ENCODE measurements around the gene BLNK.

Gene BLNK

DNA sequence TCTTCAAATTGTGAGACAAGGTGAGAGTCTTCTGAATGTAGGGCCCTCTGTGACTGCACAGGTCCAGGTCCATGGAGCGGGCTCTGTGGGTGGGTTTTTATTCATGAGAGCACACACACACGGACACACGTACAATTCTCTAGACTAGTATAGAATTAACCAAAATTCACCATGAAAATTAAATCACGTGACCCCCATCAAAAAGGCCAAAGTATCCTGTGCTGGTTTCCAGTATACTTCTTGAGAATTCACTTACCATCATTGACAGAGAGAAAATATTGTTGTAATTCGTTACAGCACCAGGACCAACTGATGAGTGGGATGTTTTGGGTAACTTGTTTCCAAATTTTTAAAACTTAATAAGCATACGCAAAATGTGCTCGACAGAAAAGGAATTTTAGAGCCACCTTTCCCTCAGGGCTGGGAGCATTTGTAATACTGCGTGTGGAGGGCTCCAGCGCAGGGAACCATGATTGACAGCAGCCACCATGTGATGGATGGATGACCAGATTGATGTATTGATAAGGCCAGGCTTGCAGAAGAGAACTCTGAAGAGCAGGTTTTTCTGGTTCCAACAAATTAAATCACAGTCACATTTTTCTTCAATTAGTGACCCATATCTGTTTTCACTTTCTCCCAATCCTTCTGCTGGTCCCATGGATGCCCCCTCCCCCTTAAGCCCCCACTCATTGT, 18.0 kb upstream of the BLNK start:
- no peaks in the 10 kb centered on the region for H3K9me3 ChIP-seq (ENCODE audit: control insufficient read depth in 2 of 2, low read length in 2 of 2)
- H3K36me3 ChIP-seq (ENCODE audit: control insufficient read depth in 2 of 2, insufficient read depth in 2 of 2, low read length in 2 of 2) = no peaks in the 10 kb centered on the region
- no peak overlapping the region for H3K4me3 ChIP-seq (ENCODE audit: low read length in 2 of 2)
- H3K4me1 ChIP-seq (ENCODE audit: control insufficient read depth in 2 of 2, insufficient read depth in 2 of 2, low read length in 2 of 2) = peaks cover 16 to 25% of the 10 kb centered on the region in 2 donors
- H3K27ac ChIP-seq (ENCODE audit: low read depth in 2 of 2, low read length in 2 of 2) = no peak overlapping the region
- H3K27me3 ChIP-seq (ENCODE audit: control insufficient read depth in 2 of 2, insufficient read depth in 2 of 2, low read length in 2 of 2) = no peaks in the 10 kb centered on the region
- no peak overlapping the region for H3K9ac ChIP-seq (ENCODE audit: low read depth in 1 of 2, low read length in 2 of 2)

DNA sequence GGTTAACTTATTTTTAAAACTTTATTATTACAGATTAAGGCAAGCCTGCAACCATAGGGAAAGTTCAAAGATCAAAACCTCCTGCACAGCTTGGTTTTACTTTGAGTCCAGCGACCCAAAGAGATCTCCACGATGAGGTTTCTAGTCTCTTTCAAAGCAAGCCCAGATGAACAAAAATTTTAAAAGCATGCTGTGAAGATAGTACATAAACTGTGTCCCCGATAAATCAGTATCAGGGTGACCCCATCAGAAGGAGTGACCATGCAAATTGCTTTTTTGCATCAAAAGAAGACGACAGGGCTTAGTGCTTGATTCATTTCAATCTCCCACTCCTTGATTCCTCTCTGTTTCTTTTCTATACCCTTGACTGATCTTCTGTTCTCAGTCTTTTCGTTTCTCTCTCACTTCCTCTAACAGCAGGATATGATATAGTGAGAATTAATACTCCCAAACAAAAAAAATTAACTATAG, 16.8 kb upstream of the BLNK start:
- Histone ChIP-seq H3K9ac (ENCODE audit: low read depth in 1 of 2, low read length in 2 of 2) (peak overlapping the region in 1 of 2 donors; percentile 38), H3K27ac (ENCODE audit: low read depth in 2 of 2, low read length in 2 of 2) (peak overlapping the region; percentile 68 to 84), H3K27me3 (ENCODE audit: control insufficient read depth in 2 of 2, insufficient read depth in 2 of 2, low read length in 2 of 2) (no peaks in the 10 kb centered on the region), H3K9me3 (ENCODE audit: control insufficient read depth in 2 of 2, low read length in 2 of 2) (no peaks in the 10 kb centered on the region), H3K4me3 (ENCODE audit: low read length in 2 of 2) (peak overlapping the region; percentile 32 to 43), H3K4me1 (ENCODE audit: control insufficient read depth in 2 of 2, insufficient read depth in 2 of 2, low read length in 2 of 2) (peaks cover 16 to 25% of the 10 kb centered on the region in 2 donors), H3K36me3 (ENCODE audit: control insufficient read depth in 2 of 2, insufficient read depth in 2 of 2, low read length in 2 of 2) (no peaks in the 10 kb centered on the region)

DNA sequence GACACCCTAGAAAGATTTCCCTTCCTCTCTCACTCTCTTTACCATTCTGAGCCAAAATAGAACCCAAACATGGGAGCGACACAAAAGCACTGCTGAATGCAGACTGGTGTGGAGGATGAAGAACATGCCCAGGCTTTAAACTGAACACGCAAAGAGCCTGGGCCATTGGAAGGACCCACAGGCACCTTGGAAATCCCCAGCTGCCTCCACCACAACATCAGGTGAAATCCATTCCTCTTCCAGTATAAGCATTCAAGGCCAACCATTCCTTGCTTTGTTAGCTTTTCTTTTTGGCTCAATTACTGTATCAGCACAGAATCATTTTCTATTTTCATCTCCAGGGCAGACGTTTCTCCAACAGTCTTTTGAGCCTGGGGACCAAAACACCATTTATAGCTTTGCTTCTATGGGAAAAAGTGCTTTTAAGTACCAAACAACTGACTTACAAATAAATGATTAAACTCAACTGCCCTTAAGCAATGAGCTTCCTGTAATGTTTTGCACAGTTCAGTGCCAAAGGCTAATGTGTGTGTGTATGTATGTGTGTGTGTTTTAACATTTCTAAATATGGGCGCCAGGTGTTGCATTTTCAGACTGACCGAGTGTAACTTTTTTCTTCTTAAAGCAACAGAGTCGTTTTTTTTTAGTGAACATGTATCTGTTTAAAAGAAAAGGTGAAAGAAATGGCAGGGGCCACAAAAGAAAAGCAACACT, 16.2 kb upstream of the BLNK start:
- Histone ChIP-seq H3K27me3 (ENCODE audit: control insufficient read depth in 2 of 2, insufficient read depth in 2 of 2, low read length in 2 of 2) (no peaks in the 10 kb centered on the region), H3K4me3 (ENCODE audit: low read length in 2 of 2) (peak overlapping the region; percentile 32 to 43), H3K27ac (ENCODE audit: low read depth in 2 of 2, low read length in 2 of 2) (peak overlapping the region; percentile 80 to 84), H3K9ac (ENCODE audit: low read depth in 1 of 2, low read length in 2 of 2) (peak overlapping the region in 1 of 2 donors; percentile 27), H3K9me3 (ENCODE audit: control insufficient read depth in 2 of 2, low read length in 2 of 2) (no peaks in the 10 kb centered on the region), H3K36me3 (ENCODE audit: control insufficient read depth in 2 of 2, insufficient read depth in 2 of 2, low read length in 2 of 2) (no peaks in the 10 kb centered on the region), H3K4me1 (ENCODE audit: control insufficient read depth in 2 of 2, insufficient read depth in 2 of 2, low read length in 2 of 2) (peaks cover 16 to 25% of the 10 kb centered on the region in 2 donors)

GRCh38 chr10:96285331-96285752, 14.0 kb upstream of the BLNK start:
- no peak overlapping the region for H3K4me3 ChIP-seq (ENCODE audit: low read length in 2 of 2)
- no peak overlapping the region for H3K9ac ChIP-seq (ENCODE audit: low read depth in 1 of 2, low read length in 2 of 2)
- H3K4me1 ChIP-seq (ENCODE audit: control insufficient read depth in 2 of 2, insufficient read depth in 2 of 2, low read length in 2 of 2) = peaks cover 16 to 25% of the 10 kb centered on the region in 2 donors
- H3K36me3 ChIP-seq (ENCODE audit: control insufficient read depth in 2 of 2, insufficient read depth in 2 of 2, low read length in 2 of 2) = no peaks in the 10 kb centered on the region
- H3K27me3 ChIP-seq (ENCODE audit: control insufficient read depth in 2 of 2, insufficient read depth in 2 of 2, low read length in 2 of 2) = no peaks in the 10 kb centered on the region
- no peaks in the 10 kb centered on the region for H3K9me3 ChIP-seq (ENCODE audit: control insufficient read depth in 2 of 2, low read length in 2 of 2)
- peak overlapping the region in 1 of 2 donors; percentile 7 for H3K27ac ChIP-seq (ENCODE audit: low read depth in 2 of 2, low read length in 2 of 2)

GRCh38 chr10:96283756-96284155, 12.4 kb upstream of the BLNK start:
- Histone ChIP-seq H3K27ac (ENCODE audit: low read depth in 2 of 2, low read length in 2 of 2) (no peak overlapping the region), H3K4me1 (ENCODE audit: control insufficient read depth in 2 of 2, insufficient read depth in 2 of 2, low read length in 2 of 2) (peaks cover 16 to 29% of the 10 kb centered on the region in 2 donors), H3K9ac (ENCODE audit: low read depth in 1 of 2, low read length in 2 of 2) (no peak overlapping the region), H3K27me3 (ENCODE audit: control insufficient read depth in 2 of 2, insufficient read depth in 2 of 2, low read length in 2 of 2) (no peaks in the 10 kb centered on the region), H3K36me3 (ENCODE audit: control insufficient read depth in 2 of 2, insufficient read depth in 2 of 2, low read length in 2 of 2) (no peaks in the 10 kb centered on the region), H3K9me3 (ENCODE audit: control insufficient read depth in 2 of 2, low read length in 2 of 2) (no peaks in the 10 kb centered on the region), H3K4me3 (ENCODE audit: low read length in 2 of 2) (no peak overlapping the region)

- Histone ChIP-seq H3K9me3 (ENCODE audit: control insufficient read depth in 2 of 2, low read length in 2 of 2) (no peaks in the 10 kb centered on the region), H3K27me3 (ENCODE audit: control insufficient read depth in 2 of 2, insufficient read depth in 2 of 2, low read length in 2 of 2) (no peaks in the 10 kb centered on the region), H3K4me1 (ENCODE audit: control insufficient read depth in 2 of 2, insufficient read depth in 2 of 2, low read length in 2 of 2) (peaks cover 16 to 29% of the 10 kb centered on the region in 2 donors), H3K4me3 (ENCODE audit: low read length in 2 of 2) (no peak overlapping the region), H3K36me3 (ENCODE audit: control insufficient read depth in 2 of 2, insufficient read depth in 2 of 2, low read length in 2 of 2) (no peaks in the 10 kb centered on the region), H3K9ac (ENCODE audit: low read depth in 1 of 2, low read length in 2 of 2) (no peak overlapping the region), H3K27ac (ENCODE audit: low read depth in 2 of 2, low read length in 2 of 2) (no peak overlapping the region)
Measured at GRCh38 chr10:96283351-96283750, 12.0 kb upstream of the BLNK start.

DNA sequence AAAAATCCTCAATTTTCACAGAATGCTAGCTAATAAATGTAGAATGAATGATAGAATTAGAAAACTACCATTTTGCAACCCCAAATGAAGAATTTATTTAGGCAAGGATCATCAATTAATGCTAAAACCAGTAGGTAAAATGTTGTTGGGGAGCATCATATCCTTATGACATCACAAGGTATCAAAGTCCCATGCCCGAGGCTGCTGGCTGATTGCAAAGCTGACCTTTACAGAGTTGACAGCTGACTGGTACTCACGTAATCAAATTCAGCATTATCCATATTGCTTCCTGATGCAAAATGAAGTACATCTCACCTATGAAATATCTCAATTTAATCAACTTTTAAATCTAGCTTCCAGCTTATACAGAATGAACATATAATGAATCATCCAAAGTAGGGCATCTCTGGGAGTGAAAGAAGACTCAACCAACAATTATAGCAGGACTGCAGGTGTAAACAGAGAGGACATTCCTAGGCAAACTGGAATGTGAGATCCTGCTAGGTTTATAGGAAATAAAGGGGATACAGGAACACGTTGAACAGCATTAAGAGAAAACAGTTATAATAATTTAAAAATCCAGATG, 10.2 kb upstream of the BLNK start:
- no peaks in the 10 kb centered on the region for H3K27me3 ChIP-seq (ENCODE audit: control insufficient read depth in 2 of 2, insufficient read depth in 2 of 2, low read length in 2 of 2)
- peaks cover 5 to 17% of the 10 kb centered on the region in 2 donors for H3K4me1 ChIP-seq (ENCODE audit: control insufficient read depth in 2 of 2, insufficient read depth in 2 of 2, low read length in 2 of 2)
- no peaks in the 10 kb centered on the region for H3K36me3 ChIP-seq (ENCODE audit: control insufficient read depth in 2 of 2, insufficient read depth in 2 of 2, low read length in 2 of 2)
- no peak overlapping the region for H3K27ac ChIP-seq (ENCODE audit: low read depth in 2 of 2, low read length in 2 of 2)
- H3K9ac ChIP-seq (ENCODE audit: low read depth in 1 of 2, low read length in 2 of 2) = no peak overlapping the region
- H3K9me3 ChIP-seq (ENCODE audit: control insufficient read depth in 2 of 2, low read length in 2 of 2) = no peaks in the 10 kb centered on the region
- H3K4me3 ChIP-seq (ENCODE audit: low read length in 2 of 2) = no peak overlapping the region

DNA sequence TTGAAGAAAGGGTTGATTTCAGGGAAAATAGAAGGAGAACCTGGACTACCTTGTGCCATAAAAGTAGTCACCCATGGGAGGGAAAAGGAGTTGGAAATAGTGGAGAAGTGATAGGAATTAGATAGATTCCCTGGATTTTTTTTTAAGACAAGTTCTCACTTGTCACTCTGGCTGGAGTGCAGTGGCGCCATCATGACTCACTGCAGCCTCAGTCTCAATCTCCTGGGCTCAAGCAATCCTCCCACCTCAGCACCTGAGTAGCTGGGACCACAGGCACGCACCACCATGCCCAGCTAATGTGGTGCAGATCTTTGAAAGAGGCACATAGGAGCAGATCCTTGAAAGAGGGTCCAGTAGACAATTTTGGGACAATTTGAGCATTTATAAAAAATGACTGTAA, 9.5 kb upstream of the BLNK start:
- Histone ChIP-seq H3K27ac (ENCODE audit: low read depth in 2 of 2, low read length in 2 of 2) (no peak overlapping the region), H3K4me3 (ENCODE audit: low read length in 2 of 2) (no peak overlapping the region), H3K4me1 (ENCODE audit: control insufficient read depth in 2 of 2, insufficient read depth in 2 of 2, low read length in 2 of 2) (peaks cover 9 to 21% of the 10 kb centered on the region in 2 donors), H3K9ac (ENCODE audit: low read depth in 1 of 2, low read length in 2 of 2) (no peak overlapping the region), H3K9me3 (ENCODE audit: control insufficient read depth in 2 of 2, low read length in 2 of 2) (no peaks in the 10 kb centered on the region), H3K36me3 (ENCODE audit: control insufficient read depth in 2 of 2, insufficient read depth in 2 of 2, low read length in 2 of 2) (no peaks in the 10 kb centered on the region), H3K27me3 (ENCODE audit: control insufficient read depth in 2 of 2, insufficient read depth in 2 of 2, low read length in 2 of 2) (no peaks in the 10 kb centered on the region)

DNA sequence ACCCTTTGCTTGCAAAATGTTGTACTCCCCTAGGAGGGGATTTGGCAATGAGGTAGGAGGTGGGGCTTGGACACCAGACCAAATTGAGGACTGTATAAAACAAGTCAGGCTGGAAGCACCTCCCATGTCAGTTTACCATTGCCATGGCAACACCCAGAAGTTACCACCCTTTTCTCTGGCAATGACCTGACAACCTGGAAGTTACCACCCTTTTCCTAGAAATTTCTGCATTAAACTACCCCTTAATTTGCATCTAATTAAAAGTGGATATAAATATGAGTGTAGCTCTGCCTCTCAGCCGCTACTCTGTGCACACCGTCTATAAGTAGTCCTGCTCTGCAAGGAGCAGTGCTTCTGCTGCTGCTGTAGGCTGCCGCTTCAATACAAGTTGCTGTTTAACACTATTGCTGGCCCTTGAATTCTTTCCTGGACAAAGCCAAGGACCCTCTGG, 7.8 kb upstream of the BLNK start:
- H3K9ac ChIP-seq (ENCODE audit: low read depth in 1 of 2, low read length in 2 of 2) = no peak overlapping the region
- H3K27ac ChIP-seq (ENCODE audit: low read depth in 2 of 2, low read length in 2 of 2) = no peak overlapping the region
- H3K36me3 ChIP-seq (ENCODE audit: control insufficient read depth in 2 of 2, insufficient read depth in 2 of 2, low read length in 2 of 2) = no peaks in the 10 kb centered on the region
- no peaks in the 10 kb centered on the region for H3K27me3 ChIP-seq (ENCODE audit: control insufficient read depth in 2 of 2, insufficient read depth in 2 of 2, low read length in 2 of 2)
- no peak overlapping the region for H3K4me3 ChIP-seq (ENCODE audit: low read length in 2 of 2)
- no peaks in the 10 kb centered on the region for H3K9me3 ChIP-seq (ENCODE audit: control insufficient read depth in 2 of 2, low read length in 2 of 2)
- peaks cover 8 to 16% of the 10 kb centered on the region in 2 donors for H3K4me1 ChIP-seq (ENCODE audit: control insufficient read depth in 2 of 2, insufficient read depth in 2 of 2, low read length in 2 of 2)

GRCh38 chr10:96276831-96277230, 5.5 kb upstream of the BLNK start:
- Histone ChIP-seq H3K36me3 (ENCODE audit: control insufficient read depth in 2 of 2, insufficient read depth in 2 of 2, low read length in 2 of 2) (no peaks in the 10 kb centered on the region), H3K27me3 (ENCODE audit: control insufficient read depth in 2 of 2, insufficient read depth in 2 of 2, low read length in 2 of 2) (no peaks in the 10 kb centered on the region), H3K9ac (ENCODE audit: low read depth in 1 of 2, low read length in 2 of 2) (no peak overlapping the region), H3K4me1 (ENCODE audit: control insufficient read depth in 2 of 2, insufficient read depth in 2 of 2, low read length in 2 of 2) (peaks cover 23 to 31% of the 10 kb centered on the region in 2 donors), H3K4me3 (ENCODE audit: low read length in 2 of 2) (no peak overlapping the region), H3K27ac (ENCODE audit: low read depth in 2 of 2, low read length in 2 of 2) (no peak overlapping the region), H3K9me3 (ENCODE audit: control insufficient read depth in 2 of 2, low read length in 2 of 2) (no peaks in the 10 kb centered on the region)
